ENCODE results near the gene MYG1. TPM values are rescaled to one million over a fixed set of nuclear protein-coding genes. Genes with fewer than 3 reads are reported as not detected.

MYG1 gene
- total and polyA plus RNA-seq, 2 of the 13 experiments (the other 11 are each of a cell fraction or from before 2014, with no cell fraction given) = 38.6 to 58.0 TPM

- TF ChIP-seq MTF2 (CRISPR knock-in tag; IDR thresholded peaks at IDR 0.05; ENCODE audit: borderline replicate concordance) = no peak
- TF ChIP-seq MTA3 (CRISPR knock-in tag; IDR thresholded peaks at IDR 0.05) = no peak
- no peak for TF ChIP-seq MLXIP (CRISPR knock-in tag; IDR thresholded peaks at IDR 0.05; ENCODE audit: borderline replicate concordance)
- TF ChIP-seq ZNF205 (CRISPR knock-in tag; IDR thresholded peaks at IDR 0.05) = peak; percentile 28; the same call in 1 of the 2 replicates
- TF ChIP-seq MIER2 (CRISPR knock-in tag; IDR thresholded peaks at IDR 0.05) = 0 out of 2 replicates have a peak, but pooled peaks have one; percentile 58
- TF ChIP-seq MXD4 (CRISPR knock-in tag; IDR thresholded peaks at IDR 0.05) = peak; percentile 91
- TF ChIP-seq ZNF282 (IDR thresholded peaks at IDR 0.05; ENCODE audit: partially characterized antibody) = no peak
- TF ChIP-seq SRF (IDR thresholded peaks at IDR 0.05; ENCODE audit: low read depth, low read length) = no peak
- TF ChIP-seq NFKBIZ (CRISPR knock-in tag; IDR thresholded peaks at IDR 0.05) = peak; percentile 48; the same call in 1 of the 2 replicates
- no peak for TF ChIP-seq ZNF740 (CRISPR knock-in tag; IDR thresholded peaks at IDR 0.05)
- TF ChIP-seq GLMP (CRISPR knock-in tag; IDR thresholded peaks at IDR 0.05; ENCODE audit: borderline replicate concordance) = no peak
- TF ChIP-seq YEATS4 (CRISPR knock-in tag; IDR thresholded peaks at IDR 0.05; ENCODE audit: borderline replicate concordance) = peak; percentile 94
- no peak for TF ChIP-seq ZNF251 (CRISPR knock-in tag; IDR thresholded peaks at IDR 0.05)
- peak; percentile 55; the same call in 1 of the 2 replicates for TF ChIP-seq ZNF12 (CRISPR knock-in tag; IDR thresholded peaks at IDR 0.05)
- TF ChIP-seq ZNF570 (CRISPR knock-in tag; IDR thresholded peaks at IDR 0.05; ENCODE audit: borderline replicate concordance) = no peak; the same call in 1 of the 2 replicates
Measured at GRCh38 chr12:53295070-53295890, 4.2 kb upstream of the MYG1 start, which contains the start of gene PFDN5 (continued).

Measured in HepG2 (cell line).